ENCODE data around the gene ZNF845.
"Not testable (repeated sequence)": the region's sequence is repeated elsewhere in the genome, so short reads cannot be mapped to it uniquely, and the experiment has no call there.

DNA sequence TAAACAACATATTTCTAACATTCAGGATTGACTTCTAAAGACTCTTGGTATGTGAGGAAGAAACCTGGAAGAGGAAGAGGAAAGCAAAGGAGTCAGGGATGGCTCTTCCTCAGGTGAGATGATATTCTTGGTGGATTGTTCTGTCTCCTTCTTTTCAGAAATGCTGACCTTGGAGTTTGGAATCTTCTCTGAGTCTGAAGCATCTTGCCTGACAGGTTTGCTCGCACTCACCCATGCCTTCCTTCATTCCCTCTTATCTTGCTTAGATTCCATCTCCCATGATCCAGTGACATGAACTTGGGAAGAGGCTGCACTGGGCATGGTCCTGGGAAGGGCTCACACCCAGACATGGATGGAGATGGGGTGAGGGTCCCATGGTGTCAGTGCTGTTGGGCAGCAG, 64.4 kb downstream of the ZNF845 start:
- TF ChIP-seq CTCF (conservative IDR thresholded peaks at IDR 0.05; ENCODE audit: low read depth in 2 of 2); EZH2 (IDR thresholded peaks at IDR 0.05; ENCODE audit: low read depth, unreplicated experiment); CREB1 (CRISPR knock-in tag; IDR thresholded peaks at IDR 0.05; ENCODE audit: low read depth); POLR2AphosphoS5 (IDR thresholded peaks at IDR 0.05; ENCODE audit: low read depth); JUNB (IDR thresholded peaks at IDR 0.05; ENCODE audit: unreplicated experiment); REST (IDR thresholded peaks at IDR 0.05; ENCODE audit: unreplicated experiment); EZH2phosphoT487 (IDR thresholded peaks at IDR 0.05; ENCODE audit: unreplicated experiment); STAT1 (IDR thresholded peaks at IDR 0.05; ENCODE audit: unreplicated experiment): not testable (repeated sequence)

Data from GM23338 (cell line).